ENCODE measurements around the gene IPO9. TPM values are rescaled to one million over a fixed set of nuclear protein-coding genes. Genes with fewer than 3 reads are reported as not detected.

Gene IPO9
- total and polyA plus RNA-seq, 10 of the 15 experiments (the other 5 are each of a cell fraction or from before 2014, with no cell fraction given): 19.1 to 77.3 (median 34.1) TPM

DNA sequence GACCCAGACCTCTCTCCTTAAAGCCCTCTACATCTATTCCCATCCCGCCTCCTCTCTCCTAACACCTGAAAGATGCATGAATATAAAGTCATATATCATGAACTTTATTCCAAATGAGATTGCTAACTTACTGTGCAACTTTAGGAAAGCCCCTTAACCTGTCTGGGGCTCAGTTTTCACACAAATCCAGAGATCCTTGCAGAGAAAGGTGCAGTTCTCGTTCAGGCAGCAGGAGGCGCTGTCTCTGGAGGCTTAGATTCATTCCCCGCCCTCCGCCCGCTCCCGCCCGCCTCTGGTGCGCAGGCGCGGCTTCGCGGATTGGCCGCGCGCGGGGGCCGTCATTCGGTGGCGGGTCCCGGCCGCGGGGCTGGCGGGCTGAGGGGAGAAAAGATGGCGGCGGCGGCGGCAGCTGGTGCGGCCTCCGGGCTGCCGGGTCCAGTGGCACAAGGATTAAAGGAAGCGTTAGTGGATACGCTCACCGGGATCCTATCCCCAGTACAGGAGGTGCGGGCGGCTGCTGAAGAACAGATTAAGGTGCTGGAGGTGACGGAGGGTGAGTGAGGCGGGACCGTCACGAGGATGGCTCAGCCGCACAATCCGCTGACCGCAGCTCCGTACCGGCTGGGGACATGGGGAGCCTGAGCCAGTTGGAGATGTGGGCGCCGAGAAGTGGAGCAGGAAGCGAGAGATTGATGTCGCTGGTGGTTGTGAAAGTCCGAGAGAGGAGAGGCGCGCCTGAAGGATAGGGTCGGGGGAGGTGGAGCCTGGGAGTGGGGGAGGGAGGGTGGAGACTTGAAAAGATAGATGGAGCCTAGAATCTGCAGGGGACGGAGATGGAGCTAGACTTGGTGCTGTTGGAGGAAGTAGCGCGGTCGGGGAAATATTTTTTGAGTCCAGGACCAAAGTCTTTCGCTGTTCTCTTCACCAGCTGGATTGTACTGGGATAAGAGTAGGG, at the start of gene IPO9 (continued):
- TF ChIP-seq, protein P1, sequence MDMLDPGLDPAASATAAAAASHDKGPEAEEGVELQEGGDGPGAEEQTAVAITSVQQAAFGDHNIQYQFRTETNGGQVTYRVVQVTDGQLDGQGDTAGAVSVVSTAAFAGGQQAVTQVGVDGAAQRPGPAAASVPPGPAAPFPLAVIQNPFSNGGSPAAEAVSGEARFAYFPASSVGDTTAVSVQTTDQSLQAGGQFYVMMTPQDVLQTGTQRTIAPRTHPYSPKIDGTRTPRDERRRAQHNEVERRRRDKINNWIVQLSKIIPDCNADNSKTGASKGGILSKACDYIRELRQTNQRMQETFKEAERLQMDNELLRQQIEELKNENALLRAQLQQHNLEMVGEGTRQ (IDR thresholded peaks at IDR 0.05; ENCODE audit: borderline replicate concordance, low read depth, low read length): no peak
- TF ChIP-seq BHLHE40 (IDR thresholded peaks at IDR 0.05; ENCODE audit: borderline replicate concordance in 1 of 2, low read depth in 2 of 2, low read length in 1 of 2) (peak; percentile 46 to 59; a peak in 1 of 4 replicates), EP300 (IDR thresholded peaks at IDR 0.05; ENCODE audit: borderline replicate concordance in 1 of 2, control insufficient read depth in 1 of 2, low read depth in 2 of 2, low read length in 2 of 2) (no peak), PAX5 (IDR thresholded peaks at IDR 0.05; ENCODE audit: borderline replicate concordance, low read depth, low read length) (no peak), ZBED1 (IDR thresholded peaks at IDR 0.05; ENCODE audit: borderline replicate concordance) (no peak), GABPA (IDR thresholded peaks at IDR 0.05; ENCODE audit: low read depth) (no peak), NRF1 (conservative IDR thresholded peaks at IDR 0.05; ENCODE audit: low read depth, low read length) (peak; percentile 75), TCF7 (IDR thresholded peaks at IDR 0.05; ENCODE audit: borderline replicate concordance) (no peak), ATF7 (IDR thresholded peaks at IDR 0.05; ENCODE audit: low read depth) (0 out of 2 replicates have a peak, but pooled peaks have one; percentile 8), BMI1 (IDR thresholded peaks at IDR 0.05; ENCODE audit: borderline replicate concordance) (no peak), PAX8 (IDR thresholded peaks at IDR 0.05) (no peak), DPF2 (IDR thresholded peaks at IDR 0.05) (peak; percentile 82), STAT3 (IDR thresholded peaks at IDR 0.05; ENCODE audit: low read depth, low read length) (no peak), RCOR1 (conservative IDR thresholded peaks at IDR 0.05; ENCODE audit: low read depth, low read length) (no peak), KDM1A (IDR thresholded peaks at IDR 0.05; ENCODE audit: borderline replicate concordance) (no peak), SREBF2 (IDR thresholded peaks at IDR 0.05; ENCODE audit: low read length) (no peak), NFYB (IDR thresholded peaks at IDR 0.05; ENCODE audit: insufficient read depth, low read depth, low read length) (no peak), JUND (IDR thresholded peaks at IDR 0.05; ENCODE audit: low read depth, low read length) (no peak), HDAC2 (IDR thresholded peaks at IDR 0.05) (no peak)
- TF ChIP-seq, protein P2, sequence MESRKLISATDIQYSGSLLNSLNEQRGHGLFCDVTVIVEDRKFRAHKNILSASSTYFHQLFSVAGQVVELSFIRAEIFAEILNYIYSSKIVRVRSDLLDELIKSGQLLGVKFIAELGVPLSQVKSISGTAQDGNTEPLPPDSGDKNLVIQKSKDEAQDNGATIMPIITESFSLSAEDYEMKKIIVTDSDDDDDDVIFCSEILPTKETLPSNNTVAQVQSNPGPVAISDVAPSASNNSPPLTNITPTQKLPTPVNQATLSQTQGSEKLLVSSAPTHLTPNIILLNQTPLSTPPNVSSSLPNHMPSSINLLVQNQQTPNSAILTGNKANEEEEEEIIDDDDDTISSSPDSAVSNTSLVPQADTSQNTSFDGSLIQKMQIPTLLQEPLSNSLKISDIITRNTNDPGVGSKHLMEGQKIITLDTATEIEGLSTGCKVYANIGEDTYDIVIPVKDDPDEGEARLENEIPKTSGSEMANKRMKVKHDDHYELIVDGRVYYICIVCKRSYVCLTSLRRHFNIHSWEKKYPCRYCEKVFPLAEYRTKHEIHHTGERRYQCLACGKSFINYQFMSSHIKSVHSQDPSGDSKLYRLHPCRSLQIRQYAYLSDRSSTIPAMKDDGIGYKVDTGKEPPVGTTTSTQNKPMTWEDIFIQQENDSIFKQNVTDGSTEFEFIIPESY (IDR thresholded peaks at IDR 0.05): no peak
- TF ChIP-seq, protein P3, sequence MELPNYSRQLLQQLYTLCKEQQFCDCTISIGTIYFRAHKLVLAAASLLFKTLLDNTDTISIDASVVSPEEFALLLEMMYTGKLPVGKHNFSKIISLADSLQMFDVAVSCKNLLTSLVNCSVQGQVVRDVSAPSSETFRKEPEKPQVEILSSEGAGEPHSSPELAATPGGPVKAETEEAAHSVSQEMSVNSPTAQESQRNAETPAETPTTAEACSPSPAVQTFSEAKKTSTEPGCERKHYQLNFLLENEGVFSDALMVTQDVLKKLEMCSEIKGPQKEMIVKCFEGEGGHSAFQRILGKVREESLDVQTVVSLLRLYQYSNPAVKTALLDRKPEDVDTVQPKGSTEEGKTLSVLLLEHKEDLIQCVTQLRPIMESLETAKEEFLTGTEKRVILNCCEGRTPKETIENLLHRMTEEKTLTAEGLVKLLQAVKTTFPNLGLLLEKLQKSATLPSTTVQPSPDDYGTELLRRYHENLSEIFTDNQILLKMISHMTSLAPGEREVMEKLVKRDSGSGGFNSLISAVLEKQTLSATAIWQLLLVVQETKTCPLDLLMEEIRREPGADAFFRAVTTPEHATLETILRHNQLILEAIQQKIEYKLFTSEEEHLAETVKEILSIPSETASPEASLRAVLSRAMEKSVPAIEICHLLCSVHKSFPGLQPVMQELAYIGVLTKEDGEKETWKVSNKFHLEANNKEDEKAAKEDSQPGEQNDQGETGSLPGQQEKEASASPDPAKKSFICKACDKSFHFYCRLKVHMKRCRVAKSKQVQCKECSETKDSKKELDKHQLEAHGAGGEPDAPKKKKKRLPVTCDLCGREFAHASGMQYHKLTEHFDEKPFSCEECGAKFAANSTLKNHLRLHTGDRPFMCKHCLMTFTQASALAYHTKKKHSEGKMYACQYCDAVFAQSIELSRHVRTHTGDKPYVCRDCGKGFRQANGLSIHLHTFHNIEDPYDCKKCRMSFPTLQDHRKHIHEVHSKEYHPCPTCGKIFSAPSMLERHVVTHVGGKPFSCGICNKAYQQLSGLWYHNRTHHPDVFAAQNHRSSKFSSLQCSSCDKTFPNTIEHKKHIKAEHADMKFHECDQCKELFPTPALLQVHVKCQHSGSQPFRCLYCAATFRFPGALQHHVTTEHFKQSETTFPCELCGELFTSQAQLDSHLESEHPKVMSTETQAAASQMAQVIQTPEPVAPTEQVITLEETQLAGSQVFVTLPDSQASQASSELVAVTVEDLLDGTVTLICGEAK (IDR thresholded peaks at IDR 0.05; ENCODE audit: borderline replicate concordance): no peak

Data from GM12878 (cell line).